ENCODE results near the gene TMEM40.
"Not testable (repeated sequence)": the region's sequence is repeated elsewhere in the genome, so short reads cannot be mapped to it uniquely, and the experiment has no call there.

DNA sequence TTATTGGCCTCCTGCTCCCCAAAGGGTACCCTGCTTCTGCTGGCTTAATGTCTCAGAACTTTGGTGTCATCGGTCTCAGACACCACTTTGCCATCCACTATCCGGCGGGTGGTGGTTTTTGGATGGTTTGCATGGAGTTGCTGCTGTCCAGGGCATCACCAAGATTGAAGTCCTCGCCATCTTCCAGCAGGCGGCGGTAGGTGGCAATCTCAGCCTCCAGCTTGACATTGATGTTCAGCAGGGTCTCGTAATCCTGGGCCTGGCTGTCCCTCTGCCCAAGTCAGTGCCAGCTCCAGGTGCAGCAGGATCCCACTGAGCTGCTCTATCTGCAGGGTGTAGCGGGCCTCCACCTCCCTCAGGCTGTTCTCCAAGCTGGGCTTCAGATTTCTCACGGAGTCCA is 28.3 kb upstream of the TMEM40 start:
- not testable (repeated sequence) for TF ChIP-seq TAF1, POLR2AphosphoS5, SPI1, POLR2A (IDR thresholded peaks at IDR 0.05; ENCODE audit: low read depth, low read length)
